Activated B cell treated with CpG ODN at 0.5 μM for 24 hours (primary cell): ENCODE data around the gene ARHGAP29. TPM values are rescaled to one million over a fixed set of nuclear protein-coding genes. Genes with fewer than 3 reads are reported as not detected.

Experiments used
- ATAC-seq: fragments of 200-7000 bp; cut with Tn5 transposase; one replicate; pipeline ENCODE4 v1.10.0; 2021; ENCODE audit warnings: low read depth, mild to moderate bottlenecking, moderate library complexity
- CTCF ChIA-PET: fragments of 350-600 bp; sonication (Branson Sonifier 250); formaldehyde crosslinking; loops from one replicate; lab custom pipeline; 2021; ENCODE audit warnings: antibody characterized with exemption; lab: Charles Lee
- POLR2A ChIA-PET: fragments of 350-600 bp; sonication (Branson Sonifier 250); formaldehyde crosslinking; loops from one replicate; lab custom pipeline; 2021; ENCODE audit warnings: antibody characterized with exemption; lab: Charles Lee
- DNase-seq: peaks from one replicate; pipeline ENCODE4 v3.0.0; 2022
- H3K27ac Mint-ChIP-seq: one replicate; pipeline ENCODE4 v1.8.0; 2020; ENCODE audit warnings: mixed read lengths
- H3K27me3 Mint-ChIP-seq: one replicate; pipeline ENCODE4 v1.8.0; 2021; ENCODE audit warnings: mixed read lengths
- H3K36me3 Mint-ChIP-seq: one replicate; pipeline ENCODE4 v1.8.0; 2021; ENCODE audit warnings: low read depth, mixed read lengths
- H3K4me1 Mint-ChIP-seq: one replicate; pipeline ENCODE4 v1.8.0; 2021; ENCODE audit warnings: mixed read lengths
- H3K4me3 Mint-ChIP-seq: one replicate; pipeline ENCODE4 v1.8.0; 2020; ENCODE audit warnings: mild to moderate bottlenecking, mixed read lengths
- H3K9me3 Mint-ChIP-seq: one replicate; pipeline ENCODE4 v1.8.0; 2020; ENCODE audit warnings: mixed read lengths
- CTCF ChIP-seq: fragments of 200-600 bp; IDR thresholded peaks from one replicate; pipeline ENCODE4 v1.8.0; 2022; ENCODE audit warnings: antibody characterized with exemption, mild to moderate bottlenecking
- intact Hi-C: fragments of 100-400 bp; cut with micrococcal nuclease; formaldehyde crosslinking; loops from one replicate; pipeline ENCODE4 v1.15.1; 2024
- total RNA-seq: library from RNA; stranded (reverse); gene quantifications from 2 replicates; pipeline ENCODE4 v1.2.3, GENCODE V29; 2022

Gene ARHGAP29
- total RNA-seq, 1 donor from 2014 or later, result not detected

- CTCF ChIA-PET, result no interaction called here
- ATAC-seq (no peak), DNase-seq (no peak)
- Mint-ChIP-seq H3K27me3 (peaks cover 66% of the 10 kb centered on the region), H3K27ac (no peak overlapping the region), H3K4me1 (peaks cover 11% of the 10 kb centered on the region), H3K4me3 (no peak overlapping the region), H3K36me3 (no peaks in the 10 kb centered on the region), H3K9me3 (peaks cover 3% of the 10 kb centered on the region)
- no peak for TF ChIP-seq CTCF
- POLR2A ChIA-PET, result no interaction called here
- intact Hi-C loops, result no loop called here
Observed at GRCh38 chr1:94235189-94236012, 2.0 kb downstream of the ARHGAP29 start.

- Mint-ChIP-seq H3K27ac (no peak overlapping the region), H3K36me3 (no peaks in the 10 kb centered on the region), H3K4me1 (peaks cover 11% of the 10 kb centered on the region), H3K4me3 (no peak overlapping the region), H3K27me3 (peaks cover 62% of the 10 kb centered on the region), H3K9me3 (peaks cover 3% of the 10 kb centered on the region)
- DNase-seq (no peak), ATAC-seq (no peak)
- CTCF ChIA-PET, result no interaction called here
- no peak for TF ChIP-seq CTCF
- intact Hi-C loops, result no loop called here
- POLR2A ChIA-PET, result no interaction called here
Observed at GRCh38 chr1:94234615-94235014, 2.8 kb downstream of the ARHGAP29 start.

GRCh38 chr1:94231746-94232145 is 5.6 kb downstream of the ARHGAP29 start:
- intact Hi-C loops, result no loop called here
- Mint-ChIP-seq H3K4me3 (no peak overlapping the region), H3K4me1 (peaks cover 10% of the 10 kb centered on the region), H3K9me3 (no peaks in the 10 kb centered on the region), H3K36me3 (no peaks in the 10 kb centered on the region), H3K27me3 (peaks cover 46% of the 10 kb centered on the region), H3K27ac (no peak overlapping the region)
- POLR2A ChIA-PET, result no interaction called here
- CTCF ChIA-PET, result no interaction called here
- DNase-seq, result no peak
- no peak for TF ChIP-seq CTCF
- no peak for ATAC-seq

GRCh38 chr1:94230920-94231319 is 6.5 kb downstream of the ARHGAP29 start:
- POLR2A ChIA-PET, result no interaction called here
- no peak for DNase-seq
- Mint-ChIP-seq H3K36me3 (no peaks in the 10 kb centered on the region), H3K9me3 (no peaks in the 10 kb centered on the region), H3K4me3 (no peak overlapping the region), H3K27me3 (peaks cover 42% of the 10 kb centered on the region), H3K4me1 (peaks cover 3% of the 10 kb centered on the region), H3K27ac (no peak overlapping the region)
- CTCF ChIA-PET, result no interaction called here
- intact Hi-C loops, result no loop called here
- TF ChIP-seq CTCF, result no peak
- ATAC-seq, result no peak

- CTCF ChIA-PET, result no interaction called here
- H3K36me3 Mint-ChIP-seq, result no peaks in the 10 kb centered on the region
- H3K4me3 Mint-ChIP-seq, result no peak overlapping the region
- no peak overlapping the region for H3K27ac Mint-ChIP-seq
- H3K9me3 Mint-ChIP-seq, result no peaks in the 10 kb centered on the region
- no peaks in the 10 kb centered on the region for H3K4me1 Mint-ChIP-seq
- no peak for TF ChIP-seq CTCF
- DNase-seq (no peak), ATAC-seq (no peak)
- intact Hi-C loops, result no loop called here
- peaks cover 28% of the 10 kb centered on the region for H3K27me3 Mint-ChIP-seq
- POLR2A ChIA-PET, result no interaction called here
Observed at GRCh38 chr1:94228640-94229375, 8.6 kb downstream of the ARHGAP29 start.
